GM21381 (cell line): ENCODE data around the gene SLC25A45.

Source experiments
- ATAC-seq: cut with Tn5 transposase; IDR thresholded peaks from one replicate; pipeline ENCODE4 v1.9.1; 2021; ENCODE audit warnings: mild to moderate bottlenecking, moderate library complexity; ENCODE audit not compliant: unreplicated experiment

The SLC25A45 gene

DNA sequence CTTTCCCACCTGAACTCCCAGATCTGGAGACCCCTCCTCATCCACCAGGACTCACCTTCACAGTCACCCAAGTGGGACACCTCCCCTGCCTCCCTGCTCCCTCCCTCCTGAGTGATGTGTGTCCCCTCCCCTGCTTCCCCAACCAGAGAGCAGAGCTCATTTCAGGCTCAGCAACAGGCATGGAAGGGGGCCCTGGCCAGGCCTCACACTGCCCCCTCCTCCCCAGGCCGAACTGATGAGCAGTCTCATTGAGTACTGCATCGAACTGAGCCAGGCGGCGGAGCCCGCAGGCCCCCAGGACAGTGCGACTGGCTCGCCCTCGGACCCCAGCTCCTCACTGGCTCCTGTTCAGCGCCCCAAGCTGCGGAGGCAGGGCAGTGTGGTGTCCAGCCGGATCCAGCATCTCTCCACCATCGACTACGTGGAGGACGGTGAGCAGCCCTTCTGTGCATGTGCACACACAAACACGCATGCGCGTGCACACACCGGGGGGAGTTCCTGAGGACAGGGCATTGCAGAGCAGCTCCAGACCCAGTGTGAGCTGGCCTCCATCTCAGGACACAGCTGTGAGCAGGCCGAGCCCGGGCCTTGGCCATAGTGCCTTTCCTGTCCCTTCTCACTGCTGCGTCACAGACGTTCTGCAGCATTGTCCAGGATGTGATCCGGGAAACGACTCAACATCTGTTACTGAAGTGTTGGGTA, 22.3 kb upstream of the SLC25A45 start:
- ATAC-seq: no peak

GRCh38 chr11:65404210-65404609, 21.8 kb upstream of the SLC25A45 start:
- no peak for ATAC-seq

DNA sequence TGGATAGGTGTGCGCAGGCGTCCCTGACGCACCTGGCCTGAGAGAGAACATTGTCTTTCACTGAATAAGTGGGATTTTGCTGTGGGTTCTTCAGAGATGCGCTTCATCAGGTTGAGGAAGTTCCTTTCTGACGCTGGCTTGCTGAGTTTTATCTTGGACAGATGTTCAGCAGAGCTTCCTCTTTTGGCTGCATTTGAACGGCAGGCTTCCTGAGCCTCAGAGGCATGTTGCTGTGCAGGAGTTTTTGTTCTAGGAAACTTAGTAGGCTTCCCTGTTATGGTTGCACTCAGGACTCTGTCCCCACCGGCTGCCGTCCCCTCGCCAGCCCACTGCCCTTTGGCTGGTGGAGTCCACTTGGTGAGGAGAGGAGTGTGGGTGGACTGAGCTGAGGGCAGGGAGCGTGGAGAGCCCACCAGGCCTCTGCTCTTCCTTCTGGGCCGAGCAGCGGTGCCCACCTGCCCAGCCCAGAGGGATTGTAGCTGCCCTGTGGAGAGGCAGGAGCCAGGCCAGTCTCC, 21.2 kb upstream of the SLC25A45 start:
- no peak for ATAC-seq

- ATAC-seq: no peak
Observed at GRCh38 chr11:65402790-65403189, 20.3 kb upstream of the SLC25A45 start.

DNA sequence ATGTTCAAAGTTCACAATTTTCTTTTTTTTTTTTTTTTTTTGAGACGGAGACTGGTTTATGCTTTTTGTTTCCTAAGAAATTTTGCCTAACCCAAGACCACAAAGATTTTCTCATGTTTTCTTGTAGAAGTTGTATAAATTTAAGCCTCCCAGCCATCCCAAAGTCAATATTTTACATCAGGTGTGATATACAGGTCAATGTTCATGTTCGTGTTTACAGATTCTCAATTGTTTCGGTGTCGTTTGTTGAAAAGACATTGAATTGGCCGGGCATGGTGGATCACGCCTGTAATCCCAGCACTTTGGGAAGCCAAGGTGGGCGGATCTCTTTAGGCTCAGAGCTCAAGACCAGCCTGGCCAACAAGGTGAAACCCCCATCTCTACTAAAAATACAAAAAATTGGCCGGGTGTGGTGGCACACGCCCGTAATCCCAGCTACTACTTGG, 19.4 kb upstream of the SLC25A45 start:
- ATAC-seq: no peak

DNA sequence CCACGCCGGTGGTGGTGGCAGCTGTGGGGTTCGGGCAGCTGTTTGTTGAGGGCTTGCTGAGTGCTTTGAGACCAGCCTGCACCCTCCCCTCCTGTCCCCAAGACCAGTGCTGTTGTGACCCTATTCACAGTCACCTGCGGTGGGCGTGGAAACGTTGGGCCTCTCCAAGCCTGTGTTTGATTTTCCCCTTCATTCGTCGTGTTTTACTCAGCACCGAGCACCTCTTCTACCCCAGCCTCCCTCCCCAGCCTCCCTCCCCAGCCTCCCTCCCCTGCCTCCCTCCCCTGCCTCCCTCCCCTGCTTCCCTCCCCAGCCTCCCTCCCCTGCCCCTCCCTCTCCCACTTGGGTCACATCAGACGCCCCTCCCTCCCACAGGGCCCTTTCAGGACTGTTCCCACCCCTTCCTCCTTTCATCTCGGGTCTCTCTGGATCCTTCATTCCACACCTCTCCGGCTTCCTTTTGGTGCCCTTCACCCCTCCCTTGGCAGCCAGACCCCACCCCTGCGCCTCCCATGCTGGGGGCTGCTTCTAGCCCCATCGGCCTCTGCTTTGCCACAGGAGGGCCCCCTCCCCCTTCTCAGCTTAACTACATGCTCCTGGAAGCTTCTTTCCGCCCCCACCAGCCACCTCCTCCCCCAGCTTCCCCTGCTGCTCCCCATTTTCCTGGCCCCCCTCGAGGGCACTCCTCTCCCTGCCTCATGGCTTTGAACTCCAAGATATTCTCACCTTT, 18.8 kb upstream of the SLC25A45 start:
- ATAC-seq: no peak

DNA sequence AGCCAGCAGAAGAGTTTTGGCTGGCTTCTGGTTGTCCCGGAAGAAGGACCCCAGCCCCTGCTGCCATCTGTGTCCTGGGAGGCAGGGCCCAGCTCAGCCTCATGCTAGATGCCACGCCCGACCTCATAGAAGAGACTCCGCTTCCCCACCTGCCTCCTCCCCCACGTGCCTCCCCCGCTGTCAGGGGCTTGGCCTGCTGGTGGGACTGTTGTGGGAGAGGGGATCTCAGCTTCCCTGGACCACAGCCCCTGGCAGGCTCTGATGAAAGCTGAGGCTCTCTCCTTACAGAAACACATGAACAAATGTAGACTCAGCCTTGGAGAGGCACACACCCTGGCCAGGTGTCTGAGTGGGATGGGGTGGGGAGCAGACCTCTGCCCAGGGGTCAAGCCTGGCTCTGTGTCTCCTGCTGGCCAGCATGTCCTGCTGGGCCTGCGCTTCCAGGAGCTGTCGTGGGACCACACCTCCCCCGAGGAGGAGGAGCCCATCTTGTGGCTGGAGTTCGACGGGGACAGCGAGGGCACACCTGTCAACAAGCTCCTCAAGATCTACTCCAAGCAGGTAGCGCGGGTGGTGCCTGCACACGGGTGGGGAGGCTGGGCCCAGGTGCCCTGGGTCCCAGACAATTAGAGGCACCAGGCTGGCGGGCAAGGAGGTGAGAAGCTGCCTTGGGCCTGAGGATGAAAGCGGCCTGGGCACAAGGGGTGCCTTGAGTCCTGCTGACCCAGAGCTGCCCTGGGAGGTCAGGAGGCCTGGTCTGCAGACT, 18.0 kb upstream of the SLC25A45 start:
- ATAC-seq: no peak

- ATAC-seq: no peak
Observed at GRCh38 chr11:65399845-65400244, 17.4 kb upstream of the SLC25A45 start.

DNA sequence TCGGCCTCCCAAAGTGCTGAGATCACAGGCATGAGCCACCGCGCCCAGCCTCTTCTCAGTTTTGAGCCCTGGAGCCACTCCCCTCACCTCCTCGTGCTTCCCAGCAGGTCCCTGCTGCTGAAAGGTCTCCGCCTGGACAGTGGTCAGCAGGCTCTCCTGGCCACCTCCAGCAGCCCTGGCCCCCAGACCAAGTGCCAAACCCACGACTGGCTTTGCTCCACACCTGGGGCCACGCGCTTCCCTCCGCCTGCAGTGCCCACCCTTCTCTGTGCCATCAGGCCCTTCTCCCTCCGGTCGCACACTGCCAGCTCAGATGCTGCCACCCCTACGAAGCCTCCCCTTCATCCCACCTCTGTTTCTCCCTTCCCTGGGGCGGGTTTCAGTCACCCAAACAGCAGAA, 16.8 kb upstream of the SLC25A45 start:
- no peak for ATAC-seq

GRCh38 chr11:65398362-65398910, 16.0 kb upstream of the SLC25A45 start:
- no peak for ATAC-seq

DNA sequence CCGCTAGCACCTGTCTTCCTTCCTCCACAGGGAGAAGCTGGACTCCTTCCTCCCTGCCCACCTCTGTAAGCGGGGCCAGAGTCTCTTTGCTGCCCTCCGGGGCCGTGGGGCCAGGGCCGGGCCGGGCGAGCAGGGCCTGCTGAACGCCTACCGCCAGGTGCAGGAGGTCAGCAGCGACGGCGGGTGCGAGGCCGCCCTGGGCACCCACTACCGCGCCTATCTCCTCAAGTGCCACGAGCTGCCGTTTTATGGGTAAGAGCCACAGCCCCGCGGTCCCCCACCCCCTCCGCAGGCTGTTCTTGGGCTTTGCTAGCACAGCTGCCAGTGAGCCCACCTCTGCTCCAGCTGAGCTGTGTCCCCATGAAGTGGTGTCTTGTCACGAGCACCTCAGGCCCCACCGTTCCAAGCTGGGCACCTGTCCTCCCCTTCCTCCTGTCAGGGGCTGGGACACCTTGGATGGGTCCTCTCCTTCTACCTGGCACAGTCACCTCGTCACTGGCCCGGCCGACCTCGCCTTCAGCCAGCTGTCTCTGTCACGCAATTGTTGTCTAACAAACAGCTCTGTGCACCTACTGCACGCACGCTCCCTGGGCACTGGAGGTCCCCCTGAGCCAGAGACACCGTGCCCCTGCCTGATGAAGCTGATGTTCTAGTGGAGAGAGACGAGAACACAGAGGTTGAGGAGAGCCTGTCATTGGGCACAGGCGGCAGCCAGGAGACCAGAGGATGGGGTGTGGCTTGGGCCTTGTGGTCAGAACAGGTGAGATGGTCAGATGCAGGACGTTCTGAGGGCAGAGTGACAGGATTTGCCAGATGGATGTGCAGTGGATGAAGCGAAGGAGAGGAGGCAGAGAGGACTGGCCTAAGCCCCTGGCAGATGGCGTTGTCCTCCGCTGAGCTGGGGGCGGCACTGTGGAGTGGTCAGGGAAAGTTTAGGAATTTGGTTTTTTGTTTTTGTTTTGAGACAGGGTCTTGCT, 14.6 kb upstream of the SLC25A45 start:
- no peak for ATAC-seq

GRCh38 chr11:65395961-65396530, 13.6 kb upstream of the SLC25A45 start:
- ATAC-seq: no peak

GRCh38 chr11:65394125-65394536, 11.7 kb upstream of the SLC25A45 start:
- no peak for ATAC-seq

- ATAC-seq: no peak
Observed at GRCh38 chr11:65393513-65394079, 11.2 kb upstream of the SLC25A45 start.

DNA sequence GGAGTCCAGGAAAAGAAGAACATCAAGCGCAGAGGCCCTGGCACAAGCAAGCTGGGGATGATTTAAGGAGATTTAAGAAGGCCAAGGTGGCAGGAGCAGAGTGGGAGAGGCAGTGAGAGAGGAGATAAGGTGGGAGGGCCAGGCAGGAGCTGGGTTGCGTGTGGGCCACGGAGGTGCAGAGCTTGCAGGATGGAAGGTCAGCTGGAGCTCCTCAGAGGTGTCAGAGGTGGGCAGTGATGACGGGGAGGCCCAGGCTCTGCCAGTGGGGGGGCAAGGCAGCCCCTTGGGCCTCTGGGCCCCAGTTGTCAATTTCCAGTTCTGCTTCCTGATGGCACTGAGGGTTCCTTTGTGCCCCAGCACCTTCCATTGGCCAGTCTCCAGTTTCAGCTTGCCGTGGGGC, 10.5 kb upstream of the SLC25A45 start:
- no peak for ATAC-seq

- ATAC-seq: no peak
Observed at GRCh38 chr11:65392186-65392829, 9.9 kb upstream of the SLC25A45 start.

DNA sequence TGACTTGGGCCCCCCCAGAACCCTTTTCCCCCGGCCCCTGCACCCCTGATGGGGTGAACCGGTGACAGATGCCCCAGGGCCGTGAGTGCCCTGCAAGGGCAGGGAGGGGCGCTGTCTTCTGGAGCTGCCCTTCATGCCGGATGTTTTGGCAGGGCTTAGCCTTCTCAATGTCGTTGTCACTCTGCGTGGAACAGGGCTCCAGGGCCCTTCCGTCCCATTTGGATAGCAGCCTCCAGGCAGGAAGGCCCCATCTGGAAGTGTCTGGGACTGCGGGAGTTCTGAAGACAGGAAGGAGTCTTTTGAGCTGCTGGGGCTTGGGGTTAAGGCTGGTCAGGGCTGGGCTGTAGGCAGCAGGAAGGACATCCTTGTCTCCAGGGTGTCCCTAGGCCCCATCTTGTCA, 8.6 kb upstream of the SLC25A45 start:
- no peak for ATAC-seq

DNA sequence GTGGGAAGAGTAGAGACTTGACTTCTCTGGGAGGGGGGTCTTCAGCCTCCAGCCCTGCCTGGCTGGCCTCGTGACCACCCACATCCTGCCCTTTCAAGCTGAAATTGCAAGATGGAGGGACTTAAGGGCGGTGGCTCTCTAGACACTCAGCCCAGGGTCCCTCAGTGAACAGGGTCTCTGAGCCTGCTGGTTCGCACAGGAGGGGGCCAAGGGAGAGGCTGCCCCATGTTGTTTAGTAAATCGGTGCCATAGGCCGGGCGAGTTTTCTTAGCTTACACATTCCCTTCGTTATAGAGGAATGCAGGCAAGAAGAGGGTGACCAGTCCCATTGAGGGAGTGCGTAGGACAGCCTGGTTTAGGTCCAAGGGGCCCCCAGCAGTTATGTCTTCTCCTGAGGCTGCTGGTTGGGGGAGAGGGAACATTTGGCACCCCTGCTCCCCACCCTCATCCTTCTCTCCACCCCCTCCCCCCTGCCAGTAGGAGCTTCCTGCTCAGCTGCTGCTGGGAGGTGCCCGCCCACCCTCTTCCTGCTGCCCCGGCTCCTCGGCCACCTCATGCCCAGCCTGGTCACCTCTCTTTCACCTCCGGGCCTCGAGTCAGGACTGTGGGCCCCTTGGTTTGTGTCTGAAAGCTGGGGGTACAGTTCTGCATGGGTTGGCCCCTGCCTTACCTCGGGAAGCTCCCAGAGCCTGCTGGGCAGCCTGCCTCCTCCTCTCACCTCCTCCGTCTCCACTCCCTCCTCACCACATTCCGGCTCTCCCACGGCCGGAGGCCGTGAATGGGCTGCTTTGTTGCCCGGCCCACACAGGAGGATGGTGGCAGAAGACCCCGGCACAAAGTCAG, 7.9 kb upstream of the SLC25A45 start:
- ATAC-seq: no peak
